HCT116 (cell line): ENCODE data around the gene ATL2. TPM values are rescaled to one million over a fixed set of nuclear protein-coding genes. Genes with fewer than 3 reads are reported as not detected.

Experiments used
- ATAC-seq: fragments of 200-7000 bp; cut with Tn5 transposase; 2 replicates; pipeline ENCODE4 v1.9.1; 2020; ENCODE audit warnings: mild to moderate bottlenecking, moderate library complexity
- BruUV-seq: library from RNA; stranded (reverse); fragments of 400-500 nt; replicated peaks from 2 replicates; lab custom pipeline; 2021; lab: Mats Ljungman, UMichigan
- CTCF ChIA-PET: fragments of 300-600 bp; sonication (Branson Sonifier 250); formaldehyde crosslinking; loops from one replicate; lab custom pipeline; 2021; ENCODE audit warnings: antibody characterized with exemption; lab: Charles Lee
- POLR2A ChIA-PET: fragments of 300-600, 350-600 bp; sonication (Branson Sonifier 250); formaldehyde crosslinking; loops from one replicate; lab custom pipeline; 2021; ENCODE audit warnings: antibody characterized with exemption; lab: Charles Lee
- RAD21 ChIA-PET, 2 experiments: fragments of 300-600 bp; sonication (Branson Sonifier 250); formaldehyde crosslinking; loops; one replicate each; lab custom pipeline; 2023; ENCODE audit warnings: low total read pairs in 2 of 2; ENCODE audit not compliant: uncharacterized antibody in 2 of 2, unreplicated experiment in 2 of 2, low non-redundant PET in 1 of 2; lab: Charles Lee
- DNase-seq: peaks from one replicate; pipeline ENCODE4 v3.0.0-alpha.2; 2010; ENCODE audit warnings: low read depth, low spot score
- H2AFZ ChIP-seq: fragments of 200-600 bp; shearing (Covaris generic), sonication (generic); 2 replicates; pipeline ENCODE4 v1.6.1; 2017; ENCODE audit warnings: low read depth, mixed run types, mixed read lengths, antibody characterized with exemption, low read length; ENCODE audit not compliant: poor library complexity, severe bottlenecking
- H3K27ac ChIP-seq: 2 replicates; pipeline ENCODE4 v1.5.1; 2012; ENCODE audit warnings: low read depth, low read length
- H3K27me3 ChIP-seq: fragments of 200-600 bp; sonication (generic); 2 replicates; pipeline ENCODE4 v1.6.1; 2016; ENCODE audit warnings: mixed run types, low read length, mixed read lengths; ENCODE audit not compliant: insufficient read depth
- H3K36me3 ChIP-seq, 2 experiments: fragments of 200-500 bp in 1 of 2; fragments of 200-600 bp in 1 of 2; sonication (Bioruptor generic) in 1 of 2; sonication (generic) in 1 of 2; 2 replicates each; pipeline versions ENCODE4 v1.5.1 to v1.6.1; 2014 to 2016; ENCODE audit warnings: low read length in 2 of 2, inconsistent platforms in 1 of 2, mixed read lengths in 1 of 2, mixed run types in 1 of 2; ENCODE audit not compliant: insufficient read depth in 2 of 2, control insufficient read depth in 1 of 2
- H3K4me1 ChIP-seq, 2 experiments: fragments of 200-600 bp in 1 of 2; sonication (generic) in 1 of 2; 2 replicates each; pipeline versions ENCODE4 v1.5.1 to v1.6.1; 2012 to 2017; ENCODE audit warnings: low read length in 2 of 2, inconsistent platforms in 1 of 2, mild to moderate bottlenecking in 1 of 2, mixed read lengths in 1 of 2, mixed run types in 1 of 2, moderate library complexity in 1 of 2; ENCODE audit not compliant: insufficient read depth in 2 of 2, control insufficient read depth in 1 of 2
- H3K4me2 ChIP-seq: fragments of 200-600 bp; sonication (generic); 2 replicates; pipeline ENCODE4 v1.6.1; 2017; ENCODE audit warnings: mixed run types, low read length, mixed read lengths
- H3K4me3 ChIP-seq, 2 experiments: fragments of 200-600 bp in 1 of 2; sonication (generic) in 1 of 2; replicated peaks in 1 of 2; 2 replicates each; pipeline ENCODE4 v1.5.1; 2011 to 2016; ENCODE audit warnings: low read length in 2 of 2, control low read depth in 1 of 2, low read depth in 1 of 2, mild to moderate bottlenecking in 1 of 2, mixed read lengths in 1 of 2, mixed run types in 1 of 2
- H3K79me2 ChIP-seq: fragments of 200-600 bp; sonication (generic); 2 replicates; pipeline ENCODE4 v1.6.1; 2017; ENCODE audit warnings: mild to moderate bottlenecking, mixed run types, low read length, moderate library complexity, mixed read lengths; ENCODE audit not compliant: insufficient read depth
- H3K9ac ChIP-seq: fragments of 200-600 bp; sonication (generic); 2 replicates; pipeline ENCODE4 v1.6.1; 2016; ENCODE audit warnings: low read length, mixed read lengths
- H3K9me2 ChIP-seq: fragments of 200-600 bp; sonication (generic), shearing (Covaris generic); 2 replicates; pipeline ENCODE4 v1.6.1; 2017; ENCODE audit warnings: mixed run types, mild to moderate bottlenecking, moderate library complexity; ENCODE audit not compliant: insufficient read depth
- H3K9me3 ChIP-seq, 2 experiments: fragments of 200-500 bp in 1 of 2; fragments of 200-600 bp in 1 of 2; sonication (Bioruptor generic) in 1 of 2; sonication (generic) in 1 of 2; 2 replicates each; pipeline ENCODE4 v1.6.1; 2014 to 2017; ENCODE audit warnings: low read length in 2 of 2, mixed read lengths in 2 of 2, inconsistent platforms in 1 of 2, low read depth in 1 of 2, mild to moderate bottlenecking in 1 of 2, mixed run types in 1 of 2, moderate library complexity in 1 of 2; ENCODE audit not compliant: control insufficient read depth in 1 of 2, insufficient read depth in 1 of 2
- H4K20me1 ChIP-seq: fragments of 200-600 bp; sonication (generic), shearing (Covaris generic); 2 replicates; pipeline ENCODE4 v1.6.1; 2017; ENCODE audit warnings: mixed run types, mild to moderate bottlenecking, moderate library complexity; ENCODE audit not compliant: insufficient read depth
- EZH2 ChIP-seq: fragments of 200-600 bp; sonication (generic); IDR thresholded peaks from 2 replicates; pipeline ENCODE4 v1.6.1; 2017; ENCODE audit warnings: antibody characterized with exemption, mixed run types
- EZH2phosphoT487 ChIP-seq: fragments of 200-600 bp; IDR thresholded peaks from 2 replicates; pipeline ENCODE4 v1.6.1; 2018; ENCODE audit warnings: antibody characterized with exemption, borderline replicate concordance
- MAX ChIP-seq: IDR thresholded peaks from 2 replicates; pipeline ENCODE4 v1.6.1; 2012
- POLR2A ChIP-seq: IDR thresholded peaks from 2 replicates; pipeline ENCODE4 v1.7.0; 2011; ENCODE audit warnings: borderline replicate concordance; ENCODE audit not compliant: insufficient read depth, insufficient read length; ENCODE audit errors: extremely low read depth
- POLR2AphosphoS5 ChIP-seq: IDR thresholded peaks from 2 replicates; pipeline ENCODE4 v1.6.1; 2011; ENCODE audit warnings: mild to moderate bottlenecking, low read depth, low read length, moderate library complexity
- RAD21 ChIP-seq: IDR thresholded peaks from 2 replicates; pipeline ENCODE4 v1.6.1; 2012; ENCODE audit warnings: low read depth, mild to moderate bottlenecking
- REST ChIP-seq: IDR thresholded peaks from 2 replicates; pipeline ENCODE4 v1.6.1; 2012; ENCODE audit warnings: low read depth
- SP1 ChIP-seq: IDR thresholded peaks from 2 replicates; pipeline ENCODE4 v1.6.1; 2012; ENCODE audit warnings: low read depth
- ZNF274 ChIP-seq: fragments of 200-500 bp; sonication (Bioruptor generic); IDR thresholded peaks from 2 replicates; pipeline ENCODE4 v1.6.1; 2014; ENCODE audit warnings: mild to moderate bottlenecking, low read depth, low read length, inconsistent platforms
- intact Hi-C: fragments of 100-400 bp; cut with micrococcal nuclease; formaldehyde crosslinking; loops from 2 replicates; pipeline ENCODE4 v1.10.0; 2022
- total RNA-seq: library from RNA; stranded (reverse); gene quantifications from one replicate; pipeline ENCODE4 v1.2.1, GENCODE V29; 2021; ENCODE audit not compliant: unreplicated experiment

Gene ATL2
- total RNA-seq, 1 experiment from 2014 or later = 80.7 TPM

GRCh38 chr2:38336621-38337020, 40.5 kb downstream of the ATL2 start:
- Histone ChIP-seq H3K27ac (no peak overlapping the region), H3K9ac (no peak overlapping the region), H4K20me1 (peaks cover 4% of the 10 kb centered on the region; the same call in 1 of the 2 replicates), H3K27me3 (no peaks in the 10 kb centered on the region), H3K9me2 (no peaks in the 10 kb centered on the region), H3K36me3 (peaks cover 4 to 14% of the 10 kb centered on the region in 2 experiments; a peak in 2 of 4 replicates), H3K4me1 (no peaks in the 10 kb centered on the region), H3K79me2 (peaks cover 81% of the 10 kb centered on the region), H3K4me3 (no peak overlapping the region), H3K4me2 (no peak overlapping the region), H3K9me3 (no peaks in the 10 kb centered on the region), H2AFZ (no peak overlapping the region)
- no peak for ATAC-seq
- no peak for DNase-seq
- intact Hi-C loops = no loop called here
- no peak for TF ChIP-seq REST
- no peak for TF ChIP-seq ZNF274
- no peak for TF ChIP-seq EZH2phosphoT487
- TF ChIP-seq POLR2A = no peak
- TF ChIP-seq RAD21 = no peak
- no peak for TF ChIP-seq EZH2
- no peak for TF ChIP-seq SP1
- no peak for TF ChIP-seq MAX
- no peak for TF ChIP-seq POLR2AphosphoS5
- ChIA-PET RAD21 (no interaction called here), CTCF (no interaction called here), POLR2A (no interaction called here)
- no TSS peak for BruUV-seq
